Kidney (tissue), 14 donors: ENCODE measurements around the gene BEAN1. TPM values are rescaled to one million over a fixed set of nuclear protein-coding genes. Genes with fewer than 3 reads are reported as not detected.

Experiments used
- DNase-seq, 5 donors: peaks; one replicate each; pipeline ENCODE4 v3.0.0-alpha.2; 2013 to 2020
- FAIRE-seq: peaks from 2 replicates; lab custom pipeline; 2012; peaks lifted over from hg19 to GRCh38; lab: Jason Lieb, UNC
- H3K27ac ChIP-seq, 2 donors: one replicate each; pipeline ENCODE4 v1.7.0; 2013; ENCODE audit warnings: low read depth in 2 of 2, low read length in 2 of 2, inconsistent platforms in 1 of 2
- H3K27me3 ChIP-seq: one replicate; pipeline ENCODE4 v1.7.1; 2013; ENCODE audit warnings: low read length, inconsistent platforms; ENCODE audit not compliant: control insufficient read depth, insufficient read depth
- H3K36me3 ChIP-seq, 3 donors: one replicate each; pipeline versions ENCODE4 v1.7.0 to v1.7.1; 2013; ENCODE audit warnings: low read length in 3 of 3, control low read depth in 1 of 3, inconsistent platforms in 1 of 3; ENCODE audit not compliant: insufficient read depth in 3 of 3, control insufficient read depth in 2 of 3
- H3K4me1 ChIP-seq, 3 donors: one replicate each; pipeline versions ENCODE4 v1.7.0 to v1.7.1; 2013; ENCODE audit warnings: low read length in 3 of 3, inconsistent platforms in 1 of 3, low read depth in 1 of 3; ENCODE audit not compliant: control insufficient read depth in 2 of 3, insufficient read depth in 2 of 3
- H3K4me3 ChIP-seq, 3 donors: one replicate each; pipeline versions ENCODE4 v1.7.0 to v1.8.1; 2013; ENCODE audit warnings: low read length in 3 of 3, control low read depth in 1 of 3, inconsistent platforms in 1 of 3
- H3K9ac ChIP-seq, 3 donors: one replicate each; pipeline versions ENCODE4 v1.7.0 to v1.7.1; 2013; ENCODE audit warnings: low read length in 3 of 3, control low read depth in 1 of 3, inconsistent platforms in 1 of 3
- H3K9me3 ChIP-seq, 3 donors: one replicate each; pipeline versions ENCODE4 v1.7.0 to v1.7.1; 2013; ENCODE audit warnings: low read length in 3 of 3, control low read depth in 1 of 3, inconsistent platforms in 1 of 3; ENCODE audit not compliant: control insufficient read depth in 2 of 3, insufficient read depth in 1 of 3
- CTCF ChIP-seq: IDR thresholded peaks from 3 replicates; pipeline ENCODE4 v1.5.1; 2012; ENCODE audit warnings: mild to moderate bottlenecking, moderate library complexity, borderline replicate concordance; ENCODE audit not compliant: insufficient read depth; ENCODE audit errors: extremely low read depth
- intact Hi-C: fragments of 100-400 bp; cut with DNase I; formaldehyde crosslinking; loops from one replicate; pipeline ENCODE4 v1.11.1; 2022
- polyA plus RNA-seq: library from polyadenylated mRNA; stranded (reverse); fragments of 350-450 nt; fragmentation: Illumina TruSeq; extraction: RNeasy Lipid Tissue Mini Kit (QIAGEN cat#74804); gene quantifications from one replicate; pipeline ENCODE4 v1.2.3, GENCODE V29; 2014; ENCODE audit warnings: low read depth, low replicate concordance; ENCODE audit not compliant: insufficient read depth
- total RNA-seq: library from RNA; stranded (reverse); fragmentation: NEBNext Ultra II Directional; extraction: Animal tissue kit (Norgen Biotek cat#: 25700); gene quantifications from one replicate; pipeline ENCODE4 v1.2.1, GENCODE V29; 2021
- donor health status: control.
- donor health status: control.
- donor health status: control.
- donor health status: control.
- donor health status: control.
- donor health status: DM: yes; HTN: yes; CAD: no.
- donor health status: Normal renal cell carcinoma (clear cell type).

BEAN1 gene
- total and polyA plus RNA-seq, 2 donors from 2014 or later, result 0.47 to 2.4 TPM

- Histone ChIP-seq H3K9ac (no peak overlapping the region), H3K36me3 (no peaks in the 10 kb centered on the region), H3K27me3 (no peaks in the 10 kb centered on the region), H3K27ac (no peak overlapping the region), H3K4me3 (no peak overlapping the region), H3K9me3 (peaks cover 0 to 3% (median 0%) of the 10 kb centered on the region in 3 donors), H3K4me1 (no peaks in the 10 kb centered on the region)
- FAIRE-seq, result no peak
- DNase-seq, result no peak
- TF ChIP-seq CTCF, result no peak
- intact Hi-C loops, result no loop called here
Measured at GRCh38 chr16:66416136-66416535, 11.0 kb upstream of the BEAN1 start.

GRCh38 chr16:66416939-66417700 is 10.0 kb upstream of the BEAN1 start:
- no peaks in the 10 kb centered on the region for H3K27me3 ChIP-seq
- no peak overlapping the region for H3K4me3 ChIP-seq
- TF ChIP-seq CTCF, result no peak
- intact Hi-C loops, result no loop called here
- no peaks in the 10 kb centered on the region for H3K9me3 ChIP-seq
- H3K4me1 ChIP-seq, result no peaks in the 10 kb centered on the region
- H3K36me3 ChIP-seq, result no peaks in the 10 kb centered on the region
- H3K9ac ChIP-seq, result no peak overlapping the region
- no peak overlapping the region for H3K27ac ChIP-seq
- DNase-seq, result no peak
- FAIRE-seq, result no peak

GRCh38 chr16:66418165-66418962 is 8.7 kb upstream of the BEAN1 start:
- no peak overlapping the region for H3K4me3 ChIP-seq
- H3K9me3 ChIP-seq, result no peaks in the 10 kb centered on the region
- no peaks in the 10 kb centered on the region for H3K36me3 ChIP-seq
- no peak for DNase-seq
- no peak for TF ChIP-seq CTCF
- no peaks in the 10 kb centered on the region for H3K4me1 ChIP-seq
- H3K9ac ChIP-seq, result no peak overlapping the region
- H3K27me3 ChIP-seq, result no peaks in the 10 kb centered on the region
- FAIRE-seq, result no peak
- intact Hi-C loops, result no loop called here
- no peak overlapping the region for H3K27ac ChIP-seq
